ENCODE data around the gene SHISA8.

DNA sequence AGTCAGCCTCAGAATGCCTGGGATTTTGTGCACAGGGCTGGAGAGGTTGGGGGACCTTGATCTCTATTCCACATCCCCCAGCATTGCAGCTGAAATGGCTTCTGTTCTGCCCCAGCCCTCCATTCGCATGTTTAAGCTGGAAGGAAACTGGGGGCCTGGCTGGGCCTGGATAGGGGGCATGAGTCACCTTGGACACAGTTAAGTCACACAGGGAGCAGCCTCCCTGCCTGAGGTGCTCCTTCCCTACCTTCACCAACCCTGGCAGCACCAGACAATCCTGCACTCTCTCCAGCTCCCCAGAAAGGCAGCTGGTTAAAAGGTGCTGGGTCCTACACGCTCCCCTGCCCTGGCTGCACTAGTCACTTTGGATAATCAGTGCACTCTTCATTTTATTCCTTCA is 37.8 kb upstream of the SHISA8 start:
- TF ChIP-seq SUZ12 (IDR thresholded peaks at IDR 0.05; ENCODE audit: extremely low read depth, insufficient read depth, insufficient read length) (no peak), ZNF274 (IDR thresholded peaks at IDR 0.05; ENCODE audit: low read depth, low read length) (no peak), YY1 (IDR thresholded peaks at IDR 0.05; ENCODE audit: insufficient read depth, insufficient read length) (no peak)
